H9 (cell line): Measurements from ENCODE around the gene MLPH. TPM values are rescaled to one million over a fixed set of nuclear protein-coding genes. Genes with fewer than 3 reads are reported as not detected.

Experiments used
- DNase-seq: peaks from one replicate; pipeline ENCODE4 v3.0.0-alpha.2; 2017
- H2AFZ ChIP-seq: one replicate; pipeline ENCODE4 v1.6.1; 2013; ENCODE audit warnings: mild to moderate bottlenecking, low read length, control low read depth, moderate library complexity
- H2AK5ac ChIP-seq: 2 replicates; pipeline ENCODE4 v1.6.1; 2013; ENCODE audit warnings: low read length, control low read depth, mixed read lengths; ENCODE audit not compliant: insufficient read length
- H2BK120ac ChIP-seq: one replicate; pipeline ENCODE4 v1.6.1; 2013; ENCODE audit warnings: low read depth, mild to moderate bottlenecking, low read length, control low read depth, inconsistent platforms; ENCODE audit not compliant: poor library complexity, severe bottlenecking
- H2BK12ac ChIP-seq: 2 replicates; pipeline ENCODE4 v1.6.1; 2013; ENCODE audit warnings: low read length, control low read depth, mixed read lengths, low read depth; ENCODE audit not compliant: insufficient read length
- H2BK15ac ChIP-seq: 2 replicates; pipeline ENCODE4 v1.6.1; 2013; ENCODE audit warnings: low read depth, low read length, control low read depth
- H2BK20ac ChIP-seq: one replicate; pipeline ENCODE4 v1.6.1; 2013; ENCODE audit warnings: low read depth, mild to moderate bottlenecking, low read length, control low read depth, inconsistent platforms; ENCODE audit not compliant: poor library complexity, severe bottlenecking
- H2BK5ac ChIP-seq: 2 replicates; pipeline ENCODE4 v1.6.1; 2013; ENCODE audit warnings: low read length, control low read depth, mixed read lengths; ENCODE audit not compliant: insufficient read length
- H3K14ac ChIP-seq: 2 replicates; pipeline ENCODE4 v1.6.1; 2013; ENCODE audit warnings: low read length, control low read depth; ENCODE audit not compliant: insufficient read depth
- H3K18ac ChIP-seq: 2 replicates; pipeline ENCODE4 v1.6.1; 2013; ENCODE audit warnings: low read depth, mild to moderate bottlenecking, mixed read lengths, low read length, control low read depth; ENCODE audit not compliant: insufficient read length
- H3K23ac ChIP-seq: 2 replicates; pipeline ENCODE4 v1.6.1; 2013; ENCODE audit warnings: low read length, control low read depth, mixed read lengths, low read depth; ENCODE audit not compliant: insufficient read length
- H3K23me2 ChIP-seq: 2 replicates; pipeline ENCODE4 v1.6.1; 2013; ENCODE audit warnings: low read depth, mild to moderate bottlenecking, mixed read lengths, low read length, control low read depth; ENCODE audit not compliant: insufficient read length, poor library complexity, severe bottlenecking
- H3K27ac ChIP-seq: 2 replicates; pipeline ENCODE4 v1.5.1; 2013; ENCODE audit warnings: low read length, control low read depth, mixed read lengths, low read depth; ENCODE audit not compliant: insufficient read length
- H3K27me3 ChIP-seq: 2 replicates; pipeline ENCODE4 v1.6.1; 2013; ENCODE audit warnings: low read length, control low read depth, inconsistent platforms; ENCODE audit not compliant: insufficient read depth
- H3K4ac ChIP-seq: 2 replicates; pipeline ENCODE4 v1.6.1; 2013; ENCODE audit warnings: low read depth, mild to moderate bottlenecking, control low read depth, inconsistent platforms, low read length, moderate library complexity
- H3K4me1 ChIP-seq: 2 replicates; pipeline ENCODE4 v1.6.1; 2013; ENCODE audit warnings: low read length, control low read depth, inconsistent platforms; ENCODE audit not compliant: insufficient read depth
- H3K4me2 ChIP-seq: 2 replicates; pipeline ENCODE4 v1.6.1; 2013; ENCODE audit warnings: low read length, control low read depth, mixed read lengths; ENCODE audit not compliant: insufficient read length, insufficient read depth
- H3K56ac ChIP-seq: 2 replicates; pipeline ENCODE4 v1.6.1; 2013; ENCODE audit warnings: low read depth, mild to moderate bottlenecking, mixed read lengths, low read length, control low read depth; ENCODE audit not compliant: insufficient read length
- H3K79me1 ChIP-seq: 2 replicates; pipeline ENCODE4 v1.6.1; 2013; ENCODE audit warnings: low read depth, mild to moderate bottlenecking, moderate library complexity, low read length, control low read depth, inconsistent platforms; ENCODE audit not compliant: insufficient read depth, poor library complexity, severe bottlenecking
- H3K79me2 ChIP-seq: 2 replicates; pipeline ENCODE4 v1.6.1; 2013; ENCODE audit warnings: low read length, control low read depth, inconsistent platforms; ENCODE audit not compliant: insufficient read depth
- H3K9ac ChIP-seq: 2 replicates; pipeline ENCODE4 v1.6.1; 2013; ENCODE audit warnings: low read length, control low read depth, mixed read lengths; ENCODE audit not compliant: insufficient read length; ENCODE audit errors: extremely low read depth
- H3K9me3 ChIP-seq: one replicate; pipeline ENCODE4 v1.6.1; 2013; ENCODE audit warnings: low read depth, low read length, inconsistent platforms; ENCODE audit not compliant: control insufficient read depth
- H3T11ph ChIP-seq: one replicate; pipeline ENCODE4 v1.6.1; 2013; ENCODE audit warnings: mild to moderate bottlenecking, low read length, control low read depth, inconsistent platforms
- H4K20me1 ChIP-seq: one replicate; pipeline ENCODE4 v1.6.1; 2013; ENCODE audit not compliant: control insufficient read depth, insufficient read length, insufficient read depth
- H4K5ac ChIP-seq: 2 replicates; pipeline ENCODE4 v1.6.1; 2013; ENCODE audit warnings: low read depth, mild to moderate bottlenecking, mixed read lengths, low read length, control low read depth; ENCODE audit not compliant: insufficient read length
- H4K8ac ChIP-seq: replicated peaks from 2 replicates; pipeline ENCODE4 v1.6.1; 2013; ENCODE audit warnings: low read length, control low read depth, mixed read lengths, low read depth; ENCODE audit not compliant: insufficient read length
- H4K91ac ChIP-seq: 2 replicates; pipeline ENCODE4 v1.6.1; 2013; ENCODE audit warnings: low read depth, mild to moderate bottlenecking, moderate library complexity, mixed read lengths, low read length, control low read depth; ENCODE audit not compliant: insufficient read length
- H3K27ac Mint-ChIP-seq, 3 experiments: 2 replicates in 2 of 3; 3 replicates in 1 of 3; pipeline ENCODE4 v1.8.0; 2020 to 2021; ENCODE audit warnings: mixed read lengths in 3 of 3, mild to moderate bottlenecking in 1 of 3, moderate library complexity in 1 of 3
- H3K27me3 Mint-ChIP-seq: 2 replicates; pipeline ENCODE4 v1.8.0; 2021; ENCODE audit warnings: low read depth, mild to moderate bottlenecking, moderate library complexity, mixed read lengths
- H3K36me3 Mint-ChIP-seq, 3 experiments: 2 replicates in 2 of 3; 3 replicates in 1 of 3; pipeline ENCODE4 v1.8.0; 2020 to 2021; ENCODE audit warnings: low read depth in 3 of 3, mixed read lengths in 3 of 3; ENCODE audit not compliant: insufficient read depth in 1 of 3
- H3K4me1 Mint-ChIP-seq, 2 experiments: 2 replicates each; pipeline ENCODE4 v1.8.0; 2020; ENCODE audit warnings: mixed read lengths in 2 of 2
- H3K4me3 Mint-ChIP-seq, 2 experiments: 2 replicates in 1 of 2; 3 replicates in 1 of 2; pipeline ENCODE4 v1.8.0; 2020 to 2021; ENCODE audit warnings: mild to moderate bottlenecking in 2 of 2, mixed read lengths in 2 of 2, moderate library complexity in 1 of 2
- H3K9me3 Mint-ChIP-seq, 2 experiments: 2 replicates in 1 of 2; 3 replicates in 1 of 2; pipeline ENCODE4 v1.8.0; 2020; ENCODE audit warnings: mild to moderate bottlenecking in 2 of 2, mixed read lengths in 2 of 2, moderate library complexity in 1 of 2
- WGBS: extraction: QIAGEN DNeasy Blood & Tissue Kit; methylation state at CpG from one replicate; pipeline ENCODE4 v1.1.7; 2013; ENCODE audit warnings: missing lambda C conversion rate, low lambda C conversion rate, mixed read lengths; ENCODE audit not compliant: insufficient read length; ENCODE audit errors: extremely low coverage; 5-methylcytosine and 5-hydroxymethylcytosine counted together
- total RNA-seq: library from RNA; stranded (reverse); gene quantifications from 2 replicates; pipeline ENCODE4 v1.2.1, GENCODE V29; 2021
- TF ChIP-seq, protein P1 (sequence below): fragments of 200-600 bp; sonication (generic); conservative IDR thresholded peaks from 3 replicates; pipeline ENCODE4 v1.8.0; 2021; ENCODE audit warnings: antibody characterized with exemption, mild to moderate bottlenecking

Gene MLPH
- total RNA-seq, 1 experiment from 2014 or later, result 3.4 TPM

DNA sequence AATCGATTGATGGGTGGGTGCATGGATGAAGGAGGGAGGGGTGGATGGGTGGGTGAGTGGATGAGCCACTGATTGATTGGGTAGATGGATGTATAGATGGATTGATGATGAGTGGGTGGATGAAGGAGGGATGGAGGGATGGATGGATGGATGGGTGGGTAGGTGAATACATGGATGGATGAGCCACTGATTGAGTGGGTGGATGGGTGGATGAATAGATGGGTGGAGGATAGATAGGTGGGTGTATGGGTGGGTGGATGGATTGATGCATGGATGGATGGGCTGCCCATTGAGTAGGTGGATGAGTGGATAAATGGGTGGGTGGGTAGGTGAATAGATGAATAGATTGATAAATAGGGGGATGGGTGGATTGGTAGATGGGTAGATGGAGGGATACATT, 30.9 kb downstream of the MLPH start:
- no peaks in the 10 kb centered on the region for H3K36me3 Mint-ChIP-seq
- TF ChIP-seq, protein P1, sequence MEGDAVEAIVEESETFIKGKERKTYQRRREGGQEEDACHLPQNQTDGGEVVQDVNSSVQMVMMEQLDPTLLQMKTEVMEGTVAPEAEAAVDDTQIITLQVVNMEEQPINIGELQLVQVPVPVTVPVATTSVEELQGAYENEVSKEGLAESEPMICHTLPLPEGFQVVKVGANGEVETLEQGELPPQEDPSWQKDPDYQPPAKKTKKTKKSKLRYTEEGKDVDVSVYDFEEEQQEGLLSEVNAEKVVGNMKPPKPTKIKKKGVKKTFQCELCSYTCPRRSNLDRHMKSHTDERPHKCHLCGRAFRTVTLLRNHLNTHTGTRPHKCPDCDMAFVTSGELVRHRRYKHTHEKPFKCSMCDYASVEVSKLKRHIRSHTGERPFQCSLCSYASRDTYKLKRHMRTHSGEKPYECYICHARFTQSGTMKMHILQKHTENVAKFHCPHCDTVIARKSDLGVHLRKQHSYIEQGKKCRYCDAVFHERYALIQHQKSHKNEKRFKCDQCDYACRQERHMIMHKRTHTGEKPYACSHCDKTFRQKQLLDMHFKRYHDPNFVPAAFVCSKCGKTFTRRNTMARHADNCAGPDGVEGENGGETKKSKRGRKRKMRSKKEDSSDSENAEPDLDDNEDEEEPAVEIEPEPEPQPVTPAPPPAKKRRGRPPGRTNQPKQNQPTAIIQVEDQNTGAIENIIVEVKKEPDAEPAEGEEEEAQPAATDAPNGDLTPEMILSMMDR, result no peak
- no peak overlapping the region for H2BK15ac ChIP-seq
- H3K18ac ChIP-seq, result no peak overlapping the region
- no peaks in the 10 kb centered on the region for H3K79me2 ChIP-seq
- no peak overlapping the region for H3K27ac ChIP-seq
- no peak overlapping the region for H4K5ac ChIP-seq
- no peak overlapping the region for H3K23ac ChIP-seq
- no peak overlapping the region for H3K14ac ChIP-seq
- H3K27me3 Mint-ChIP-seq, result peaks cover 4% of the 10 kb centered on the region; the same call in 1 of the 2 replicates
- WGBS, result no CpG with 5 or more reads among the region's 1 CpG
- no peak for DNase-seq
- no peaks in the 10 kb centered on the region for H3K79me1 ChIP-seq
- no peak overlapping the region for H2BK120ac ChIP-seq
- no peak overlapping the region for H3K4me3 Mint-ChIP-seq
- peaks cover 3% of the 10 kb centered on the region in 2 experiments; a peak in 2 of 4 replicates for H3K4me1 Mint-ChIP-seq
- H2AFZ ChIP-seq, result no peak overlapping the region
- H2AK5ac ChIP-seq, result no peak overlapping the region
- H3K27ac Mint-ChIP-seq, result no peak overlapping the region
- no peaks in the 10 kb centered on the region for H3K23me2 ChIP-seq
- no peak overlapping the region for H2BK12ac ChIP-seq
- no peaks in the 10 kb centered on the region for H3K4me1 ChIP-seq
- no peak overlapping the region for H3K4me2 ChIP-seq
- no peak overlapping the region for H2BK20ac ChIP-seq
- no peak overlapping the region for H4K8ac ChIP-seq
- peaks cover 0 to 3% of the 10 kb centered on the region in 2 experiments; a peak in 2 of 5 replicates for H3K9me3 Mint-ChIP-seq
- no peak overlapping the region for H3T11ph ChIP-seq
- no peak overlapping the region for H2BK5ac ChIP-seq
- no peaks in the 10 kb centered on the region for H3K27me3 ChIP-seq
- no peak overlapping the region for H3K9ac ChIP-seq
- H3K4ac ChIP-seq, result no peak overlapping the region
- H4K20me1 ChIP-seq, result no peaks in the 10 kb centered on the region
- no peak overlapping the region for H3K56ac ChIP-seq
- H3K9me3 ChIP-seq, result no peaks in the 10 kb centered on the region
- H4K91ac ChIP-seq, result no peak overlapping the region
